CD4-positive, alpha-beta T cell treated with Interferon gamma for 1 hour (primary cell): ENCODE data around the gene ERF.
"Not testable (repeated sequence)": the region's sequence is repeated elsewhere in the genome, so short reads cannot be mapped to it uniquely, and the experiment has no call there.

Experiments
- DNase-seq: peaks from one replicate; pipeline ENCODE4 v3.0.0-alpha.2; 2020

Gene ERF

DNA sequence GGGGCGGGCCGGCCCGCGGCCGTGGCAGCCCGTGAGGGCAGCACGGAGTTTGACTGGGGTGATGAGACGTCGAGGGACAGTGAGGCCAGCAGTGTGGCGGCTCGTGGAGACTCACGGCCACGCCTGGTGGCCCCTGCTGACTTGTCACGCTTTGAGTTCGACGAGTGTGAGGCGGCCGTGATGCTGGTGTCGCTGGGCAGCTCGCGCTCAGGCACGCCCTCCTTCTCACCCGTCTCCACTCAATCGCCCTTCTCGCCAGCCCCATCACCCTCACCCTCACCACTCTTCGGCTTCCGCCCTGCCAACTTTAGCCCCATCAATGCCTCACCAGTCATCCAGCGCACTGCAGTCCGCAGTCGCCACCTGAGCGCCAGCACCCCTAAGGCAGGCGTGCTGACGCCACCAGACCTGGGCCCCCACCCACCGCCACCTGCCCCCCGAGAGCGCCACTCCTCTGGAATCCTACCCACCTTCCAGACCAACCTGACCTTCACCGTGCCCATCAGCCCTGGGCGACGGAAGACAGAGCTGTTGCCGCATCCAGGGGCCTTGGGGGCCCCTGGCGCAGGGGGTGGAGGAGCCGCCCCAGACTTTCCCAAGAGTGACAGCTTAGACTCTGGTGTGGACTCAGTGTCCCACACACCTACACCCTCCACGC, 18.6 kb upstream of the ERF start:
- DNase-seq, result no peak

DNA sequence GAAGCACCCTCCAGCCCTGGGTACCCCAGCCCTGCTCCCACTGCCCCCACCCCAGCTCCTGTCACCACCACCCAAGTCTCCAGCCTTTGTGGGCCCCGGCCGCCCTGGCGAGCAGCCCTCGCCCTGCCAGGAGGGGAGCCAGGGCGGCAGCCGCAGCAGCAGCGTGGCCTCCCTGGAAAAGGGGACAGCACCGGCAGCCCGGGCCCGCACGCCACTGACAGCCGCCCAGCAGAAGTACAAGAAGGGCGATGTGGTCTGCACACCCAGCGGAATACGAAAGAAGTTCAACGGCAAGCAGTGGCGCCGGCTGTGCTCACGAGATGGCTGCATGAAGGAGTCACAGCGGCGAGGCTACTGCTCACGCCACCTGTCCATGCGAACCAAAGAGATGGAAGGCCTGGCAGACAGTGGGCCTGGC, 18.1 kb upstream of the ERF start:
- no peak for DNase-seq

DNA sequence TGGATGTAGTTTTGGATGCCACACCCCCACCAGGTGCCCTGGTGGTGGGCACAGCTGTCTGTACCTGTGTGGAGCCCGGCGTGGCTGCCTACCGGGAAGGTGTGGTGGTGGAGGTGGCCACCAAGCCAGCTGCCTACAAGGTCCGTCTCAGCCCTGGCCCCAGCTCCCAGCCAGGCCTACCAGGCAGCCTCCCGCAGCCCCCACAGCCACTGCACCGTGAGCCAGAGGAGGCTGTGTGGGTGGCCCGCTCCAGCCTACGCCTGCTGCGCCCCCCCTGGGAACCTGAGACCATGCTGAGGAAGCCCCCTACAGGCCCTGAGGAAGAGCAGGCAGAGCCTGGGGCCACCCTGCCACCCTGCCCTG, 17.6 kb upstream of the ERF start:
- no peak for DNase-seq

DNA sequence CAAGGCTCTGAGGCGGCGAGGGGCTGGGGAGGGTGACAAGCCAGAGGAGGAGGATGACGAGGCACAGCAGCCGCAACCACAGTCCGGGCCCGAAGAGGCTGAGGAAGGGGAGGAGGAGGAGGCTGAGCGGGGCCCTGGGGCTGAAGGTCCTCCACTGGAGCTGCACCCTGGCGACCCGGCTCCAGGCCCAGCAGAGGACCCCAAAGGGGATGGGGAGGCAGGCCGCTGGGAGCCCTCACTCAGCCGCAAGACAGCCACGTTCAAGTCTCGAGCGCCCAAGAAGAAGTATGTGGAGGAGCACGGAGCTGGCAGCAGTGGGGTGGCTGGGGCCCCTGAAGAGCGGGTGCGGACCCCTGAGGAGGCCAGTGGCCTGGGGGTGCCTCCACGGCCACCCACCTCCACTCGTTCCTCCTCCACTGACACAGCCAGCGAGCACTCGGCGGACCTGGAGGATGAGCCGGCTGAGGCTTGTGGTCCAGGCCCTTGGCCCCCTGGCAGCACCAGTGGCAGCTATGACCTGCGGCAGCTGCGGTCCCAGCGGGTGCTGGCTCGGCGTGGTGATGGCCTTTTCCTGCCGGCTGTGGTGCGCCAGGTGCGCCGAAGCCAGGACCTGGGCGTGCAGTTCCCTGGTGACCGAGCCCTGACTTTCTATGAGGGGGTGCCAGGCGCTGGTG, 17.1 kb upstream of the ERF start:
- DNase-seq, result no peak

DNA sequence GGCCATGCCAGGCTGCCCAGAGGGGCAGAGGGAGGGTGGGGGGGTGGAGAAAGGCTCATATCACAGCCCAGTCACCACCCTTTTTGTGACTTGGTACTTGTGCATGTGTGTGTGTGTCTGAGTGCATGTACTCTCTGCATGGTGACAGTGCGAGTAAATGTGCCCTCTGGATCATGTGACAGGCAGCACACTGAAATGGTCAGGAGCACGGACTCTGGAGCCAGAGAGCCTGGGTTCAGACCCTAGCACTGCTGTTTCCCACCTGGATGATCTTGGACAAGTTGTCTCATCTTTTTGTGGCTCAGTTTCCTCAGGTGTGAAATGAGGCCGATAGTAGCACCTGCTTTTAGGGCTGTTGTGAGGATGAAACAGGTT, 16.1 kb upstream of the ERF start:
- DNase-seq, result no peak

DNA sequence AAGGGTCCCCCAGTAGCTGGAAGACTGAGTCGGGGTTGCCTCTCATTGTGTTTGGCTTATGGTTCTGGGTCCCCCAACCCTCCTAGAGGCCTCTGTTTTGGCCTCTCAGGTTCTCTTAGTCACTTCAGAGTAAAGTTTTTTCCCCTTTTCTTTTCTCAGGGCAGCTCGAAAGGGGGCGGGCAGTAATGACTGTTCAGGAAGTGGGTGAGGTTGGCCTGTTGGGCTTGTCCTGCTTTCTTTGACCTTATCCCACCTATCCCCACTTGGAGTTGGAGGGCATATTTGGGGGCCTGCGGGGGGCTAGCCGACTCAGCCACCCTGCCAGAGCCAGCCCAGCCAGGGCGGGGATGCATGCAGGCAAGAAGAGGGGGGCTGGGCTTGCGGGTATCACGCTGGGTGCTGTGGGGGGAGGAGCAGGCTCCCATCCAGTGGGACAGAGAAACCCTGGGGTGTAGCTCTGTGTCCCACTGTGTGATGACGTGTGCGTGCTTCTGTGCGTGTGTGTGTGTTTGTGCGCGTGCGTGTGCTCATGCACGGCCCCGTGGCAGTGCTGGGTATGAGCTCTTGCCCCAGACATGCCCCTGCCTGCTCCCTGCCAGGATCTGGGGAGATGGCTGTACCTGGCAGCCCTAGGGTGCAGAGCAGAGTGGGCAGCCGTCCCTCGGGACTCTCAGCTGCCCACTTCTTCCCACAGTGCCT, 15.6 kb upstream of the ERF start:
- peak; percentile 86 for DNase-seq

DNA sequence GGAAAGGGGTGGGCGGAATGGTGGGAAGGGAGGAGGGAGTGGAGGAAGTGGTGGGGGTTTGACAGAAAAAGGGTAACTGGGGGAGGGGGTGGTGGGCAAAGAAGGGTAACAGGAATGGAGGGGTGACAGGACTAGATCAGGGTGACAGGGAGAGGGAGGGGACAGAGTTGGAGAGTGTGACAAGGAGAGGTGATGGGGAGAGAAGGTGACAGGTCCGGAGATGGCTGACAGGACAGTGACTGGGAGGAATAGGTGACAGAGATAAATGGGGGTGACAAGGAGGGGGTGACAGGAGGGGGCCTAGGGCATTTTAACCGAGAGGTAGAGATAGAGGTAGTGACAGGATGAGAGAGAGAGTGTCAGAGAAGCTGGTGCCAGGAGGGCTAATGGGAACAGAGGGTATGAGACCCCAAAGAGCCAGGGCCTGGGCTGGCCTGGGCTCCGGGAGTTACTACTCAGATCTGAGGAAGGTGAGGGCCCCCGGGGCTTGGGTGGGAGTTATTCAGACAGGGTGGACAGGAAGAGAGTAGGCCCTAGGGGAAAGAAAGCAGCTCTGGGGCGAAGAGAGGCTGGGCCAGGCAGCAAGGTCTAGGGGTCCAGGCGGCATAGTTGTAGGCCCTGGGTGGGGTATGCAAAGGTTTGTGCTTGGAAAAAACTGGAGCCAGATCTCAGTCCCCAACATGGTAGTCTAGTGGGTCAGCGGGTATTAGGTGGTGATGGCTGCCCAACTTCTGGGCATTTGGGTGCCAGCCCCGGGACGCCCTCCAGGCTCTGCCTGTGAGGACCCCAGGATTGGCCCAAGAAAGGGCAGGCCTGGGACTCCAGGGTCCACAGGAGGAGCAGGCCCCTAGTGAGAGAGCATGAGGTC, 14.8 kb upstream of the ERF start:
- DNase-seq, result no peak

GRCh38 chr19:42268704-42269477, 14.0 kb upstream of the ERF start, which contains the start of gene CIC:
Gene CIC, plus strand, starts transcription at chr19:42269252. Its CDS starts 2,532 bp downstream, at chr19:42271784.
- DNase-seq, result peak; percentile 100

DNA sequence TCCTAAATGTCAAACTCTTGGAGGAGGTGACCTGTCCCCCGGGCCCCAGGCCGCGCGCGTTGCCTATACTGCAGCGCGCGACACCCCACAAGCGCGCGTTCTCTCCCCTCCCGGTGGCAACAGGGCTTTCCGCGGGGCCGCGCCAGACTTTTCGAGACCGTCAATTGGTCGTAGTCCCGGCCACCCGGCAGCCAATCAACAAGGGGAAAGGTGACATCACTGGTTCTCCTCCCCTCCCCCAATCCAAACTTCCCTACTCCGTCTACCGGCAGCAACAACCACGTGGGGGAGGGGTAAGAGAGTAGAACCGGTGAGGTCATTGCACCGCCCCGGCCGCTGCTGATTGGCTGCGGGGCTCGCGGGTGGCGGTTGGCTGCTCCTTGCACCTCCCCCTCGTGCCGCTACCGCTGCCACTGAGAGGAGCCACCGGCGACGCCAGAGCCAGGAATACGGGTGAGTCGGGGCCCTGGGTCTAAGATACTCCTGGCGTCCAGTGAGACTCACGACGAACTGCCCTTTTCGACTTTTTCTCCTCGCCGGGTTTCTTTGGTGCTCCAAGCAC, 13.3 kb upstream of the ERF start:
- peak; percentile 100 for DNase-seq

- no peak for DNase-seq
These were observed 12.8 kb upstream of the ERF start for GRCh38 chr19:42267644-42268141.

DNA sequence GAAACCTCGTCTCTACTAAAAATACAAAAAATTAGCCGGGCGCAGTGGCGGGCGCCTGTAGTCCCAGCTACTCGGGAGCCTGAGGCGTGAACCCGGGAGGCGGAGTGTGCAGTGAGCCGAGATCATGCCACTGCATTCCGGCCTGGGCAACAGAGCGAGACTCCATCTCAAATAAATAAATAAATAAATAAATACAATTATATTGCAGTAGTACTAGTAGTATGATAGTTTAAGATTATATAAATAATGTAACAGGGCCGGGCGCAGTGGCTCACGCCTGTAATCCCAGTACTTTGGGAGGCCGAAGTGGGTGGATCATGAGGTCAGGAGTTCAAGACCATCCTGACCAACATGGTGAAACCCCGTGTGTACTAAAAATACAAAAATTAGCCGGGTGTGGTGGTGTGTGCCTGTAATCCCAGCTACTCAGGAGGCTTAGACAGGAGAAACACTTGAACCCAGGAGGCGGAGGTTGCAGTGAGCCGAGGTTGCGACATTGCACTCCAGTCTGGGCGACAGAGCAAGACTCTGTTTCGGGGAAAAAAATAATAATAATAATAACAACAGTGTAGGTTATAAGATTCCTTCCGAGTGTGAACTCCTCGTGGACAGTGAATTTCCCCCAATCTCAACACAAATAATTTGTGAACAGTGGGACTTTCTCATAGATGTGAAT, 12.1 kb upstream of the ERF start:
- not testable (repeated sequence) for DNase-seq

- not testable (repeated sequence) for DNase-seq
These were observed 11.2 kb upstream of the ERF start for GRCh38 chr19:42266105-42266504.

DNA sequence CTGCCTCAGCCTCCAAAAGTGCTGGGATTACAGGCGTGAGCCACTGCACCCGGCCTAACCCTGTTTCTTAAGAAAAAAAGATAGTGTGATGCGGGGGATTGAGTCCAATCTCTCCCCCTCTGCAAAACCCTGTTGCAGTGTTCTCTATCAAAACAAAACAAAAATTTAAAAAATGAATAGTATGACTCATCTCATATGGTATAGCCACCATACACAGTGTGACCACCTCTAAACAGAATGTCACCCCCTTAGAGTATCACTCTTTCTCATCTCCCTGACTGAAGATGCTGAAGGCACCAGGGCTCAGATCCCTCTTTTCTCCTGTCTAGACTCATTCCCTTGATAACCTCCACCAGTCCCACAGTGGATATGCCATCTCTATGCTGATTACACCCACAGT, 6.8 kb upstream of the ERF start:
- DNase-seq, result no peak

DNA sequence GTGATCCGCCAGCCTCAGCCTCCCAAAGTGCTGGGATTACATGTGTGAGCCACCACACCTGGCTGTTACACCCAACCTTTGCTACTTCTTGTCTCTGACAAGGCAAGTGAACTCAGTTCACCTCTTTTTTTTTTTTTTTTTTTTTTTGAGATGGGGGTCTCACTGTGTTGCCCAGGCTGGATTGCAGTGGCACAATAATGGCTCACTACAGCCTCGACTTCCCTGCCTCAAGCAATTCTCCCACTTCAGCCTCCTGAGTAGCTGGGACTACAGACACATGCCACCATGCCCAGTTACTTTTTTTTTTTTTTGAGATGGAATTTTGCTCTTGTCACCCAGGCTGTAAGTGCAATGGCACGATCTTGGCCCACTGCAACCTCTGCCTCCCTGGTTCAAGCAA, 2.9 kb upstream of the ERF start:
- not testable (repeated sequence) for DNase-seq

- DNase-seq, result no peak
These were observed 1.1 kb upstream of the ERF start for GRCh38 chr19:42255766-42256745.

DNA sequence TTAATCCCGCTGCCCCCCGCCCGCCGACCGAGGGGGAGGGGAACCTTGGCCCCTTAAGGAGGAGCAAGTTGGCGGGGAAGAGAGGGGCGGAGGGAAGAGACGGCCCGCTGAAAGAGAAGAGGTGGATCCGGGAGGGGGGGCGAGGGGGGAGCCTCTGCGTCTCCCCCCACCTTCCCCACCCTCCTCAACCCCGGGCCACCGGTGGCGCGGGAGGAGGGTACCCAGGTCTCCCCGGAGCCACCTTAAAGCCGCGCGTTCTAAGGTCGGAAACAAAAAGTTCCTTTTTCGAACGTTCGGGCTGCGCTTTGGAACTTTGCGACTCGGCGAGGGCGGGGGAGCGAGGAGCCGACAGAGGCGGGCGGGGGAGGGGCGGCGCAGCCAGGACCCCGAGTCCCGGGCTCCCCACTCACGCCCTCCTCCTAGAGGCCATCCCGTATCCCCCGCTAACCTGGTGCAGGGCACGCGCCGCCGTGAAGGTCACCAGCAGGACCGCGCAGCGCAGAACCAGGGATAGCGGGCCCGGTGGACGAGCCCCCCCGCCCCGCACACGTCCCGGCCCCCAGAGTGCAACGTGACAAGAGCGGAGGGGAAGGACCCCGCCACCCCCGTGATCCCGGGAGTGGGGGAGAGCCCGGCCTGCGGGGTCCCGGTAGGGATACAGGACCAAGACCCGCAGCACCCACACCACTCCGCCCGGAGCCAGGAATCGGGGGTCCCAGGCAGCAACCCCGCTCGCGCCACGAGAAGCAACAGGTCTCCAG, 659 bp downstream of the ERF start:
- peak; percentile 76 for DNase-seq

GRCh38 chr19:42253245-42254088, 1.5 kb downstream of the ERF start:
- DNase-seq, result peak; percentile 55
